OCI-LY7 (cell line): Measurements from ENCODE around the gene CETP. TPM values are rescaled to one million over a fixed set of nuclear protein-coding genes. Genes with fewer than 3 reads are reported as not detected.

ENCODE experiments used
- BruUV-seq: library from RNA; stranded (reverse); fragments of 400-500 nt; replicated peaks from 2 replicates; lab custom pipeline; 2021; lab: Mats Ljungman, UMichigan
- CTCF ChIA-PET: fragments of 300-600 bp; sonication (Branson Sonifier 250); formaldehyde crosslinking; loops from one replicate; lab custom pipeline; 2022; ENCODE audit warnings: antibody characterized with exemption; ENCODE audit not compliant: unreplicated experiment; lab: Charles Lee
- POLR2A ChIA-PET: fragments of 300-600 bp; sonication (Branson Sonifier 250); formaldehyde crosslinking; loops from one replicate; lab custom pipeline; 2022; ENCODE audit warnings: antibody characterized with exemption; lab: Charles Lee
- DNase-seq: peaks from one replicate; pipeline ENCODE4 v3.0.0-alpha.2; 2015; ENCODE audit warnings: low spot score
- H2AFZ ChIP-seq: fragments of 200-600 bp; sonication (generic), shearing (Covaris generic); 2 replicates; pipeline ENCODE4 v1.6.1; 2014; ENCODE audit warnings: mild to moderate bottlenecking, antibody characterized with exemption, low read length, moderate library complexity
- H3K27ac ChIP-seq: fragments of 200-600 bp; sonication (generic); 2 replicates; pipeline ENCODE4 v1.5.1; 2014; ENCODE audit warnings: mixed run types, low read depth, mild to moderate bottlenecking, moderate library complexity, low read length, inconsistent platforms; ENCODE audit not compliant: poor library complexity, severe bottlenecking
- H3K36me3 ChIP-seq: fragments of 200-600 bp; sonication (generic); 2 replicates; pipeline ENCODE4 v1.6.1; 2014; ENCODE audit warnings: mild to moderate bottlenecking, antibody characterized with exemption, low read length, moderate library complexity, mixed read lengths; ENCODE audit not compliant: insufficient read depth
- H3K4me1 ChIP-seq: fragments of 200-600 bp; sonication (generic); 2 replicates; pipeline ENCODE4 v1.5.1; 2014; ENCODE audit warnings: mild to moderate bottlenecking, low read length; ENCODE audit not compliant: insufficient read depth, poor library complexity, severe bottlenecking
- H3K4me2 ChIP-seq: fragments of 200-600 bp; sonication (generic); 2 replicates; pipeline ENCODE4 v1.6.1; 2014; ENCODE audit warnings: mild to moderate bottlenecking, low read length
- H3K4me3 ChIP-seq: fragments of 200-600 bp; sonication (generic); 2 replicates; pipeline ENCODE4 v1.5.1; 2014; ENCODE audit warnings: mild to moderate bottlenecking, low read depth, low read length; ENCODE audit not compliant: poor library complexity, severe bottlenecking
- H3K79me2 ChIP-seq: fragments of 200-600 bp; sonication (generic); 2 replicates; pipeline ENCODE4 v1.6.1; 2016; ENCODE audit warnings: low read depth, mild to moderate bottlenecking, low read length, moderate library complexity, mixed read lengths; ENCODE audit not compliant: insufficient read depth
- H3K9me2 ChIP-seq: fragments of 200-600 bp; sonication (generic); 2 replicates; pipeline ENCODE4 v1.6.1; 2016; ENCODE audit warnings: mild to moderate bottlenecking, low read length, mixed read lengths; ENCODE audit not compliant: insufficient read depth
- H3K9me3 ChIP-seq: fragments of 200-600 bp; sonication (generic); 2 replicates; pipeline ENCODE4 v1.6.1; 2014; ENCODE audit warnings: mild to moderate bottlenecking, mixed run types, low read length, mixed read lengths
- H4K20me1 ChIP-seq: fragments of 200-600 bp; sonication (generic); 2 replicates; pipeline ENCODE4 v1.6.1; 2014; ENCODE audit warnings: mild to moderate bottlenecking, antibody characterized with exemption, low read length, moderate library complexity, mixed read lengths; ENCODE audit not compliant: insufficient read depth
- EZH2phosphoT487 ChIP-seq: fragments of 200-600 bp; sonication (generic); IDR thresholded peaks from 2 replicates; pipeline ENCODE4 v1.6.1; 2018; ENCODE audit warnings: low read depth, borderline replicate concordance, mild to moderate bottlenecking, mixed run types, antibody characterized with exemption, low read length, moderate library complexity, mixed read lengths
- intact Hi-C: fragments of 100-400 bp; cut with micrococcal nuclease; formaldehyde crosslinking; loops from one replicate; pipeline ENCODE4 v1.10.0; 2022; ENCODE audit not compliant: unreplicated experiment
- total RNA-seq, 2 experiments: library from RNA; depleted of rRNA in 1 of 2; stranded (reverse); fragments of >200 nt in 1 of 2; shearing (Covaris generic) in 1 of 2; gene quantifications; 2 replicates each; pipeline ENCODE4 v1.2.3, GENCODE V29; 2014 to 2022
- TF ChIP-seq, protein P1 (sequence below): fragments of 200-600 bp; sonication (generic); conservative IDR thresholded peaks from 2 replicates; pipeline ENCODE4 v1.5.1; 2014; ENCODE audit warnings: mild to moderate bottlenecking, antibody characterized with exemption, low read length, moderate library complexity, mixed read lengths

CETP gene
- total RNA-seq, 2 experiments from 2014 or later: 0.54 to 0.65 TPM

GRCh38 chr16:56929639-56930038 is 32.1 kb upstream of the CETP start:
- Histone ChIP-seq H4K20me1 (peaks cover 16% of the 10 kb centered on the region), H3K36me3 (peaks cover 26% of the 10 kb centered on the region), H3K4me2 (peak overlapping the region; percentile 82), H3K9me3 (no peaks in the 10 kb centered on the region), H3K9me2 (no peaks in the 10 kb centered on the region), H3K79me2 (peaks cover 27% of the 10 kb centered on the region), H3K4me1 (peaks cover 49% of the 10 kb centered on the region), H2AFZ (peak overlapping the region; percentile 58; the same call in 1 of the 2 replicates), H3K4me3 (no peak overlapping the region), H3K27ac (peak overlapping the region; percentile 94)
- POLR2A ChIA-PET: interaction anchor here (0.7 to 9.8 kb wide), 7 partner anchors 14 to 62 kb away, joined by 3 to 256 read pairs (median 9); no protein-coding TSS in a partner anchor
- DNase-seq: peak; percentile 65
- no TSS peak for BruUV-seq
- TF ChIP-seq EZH2phosphoT487: no peak
- TF ChIP-seq, protein P1, sequence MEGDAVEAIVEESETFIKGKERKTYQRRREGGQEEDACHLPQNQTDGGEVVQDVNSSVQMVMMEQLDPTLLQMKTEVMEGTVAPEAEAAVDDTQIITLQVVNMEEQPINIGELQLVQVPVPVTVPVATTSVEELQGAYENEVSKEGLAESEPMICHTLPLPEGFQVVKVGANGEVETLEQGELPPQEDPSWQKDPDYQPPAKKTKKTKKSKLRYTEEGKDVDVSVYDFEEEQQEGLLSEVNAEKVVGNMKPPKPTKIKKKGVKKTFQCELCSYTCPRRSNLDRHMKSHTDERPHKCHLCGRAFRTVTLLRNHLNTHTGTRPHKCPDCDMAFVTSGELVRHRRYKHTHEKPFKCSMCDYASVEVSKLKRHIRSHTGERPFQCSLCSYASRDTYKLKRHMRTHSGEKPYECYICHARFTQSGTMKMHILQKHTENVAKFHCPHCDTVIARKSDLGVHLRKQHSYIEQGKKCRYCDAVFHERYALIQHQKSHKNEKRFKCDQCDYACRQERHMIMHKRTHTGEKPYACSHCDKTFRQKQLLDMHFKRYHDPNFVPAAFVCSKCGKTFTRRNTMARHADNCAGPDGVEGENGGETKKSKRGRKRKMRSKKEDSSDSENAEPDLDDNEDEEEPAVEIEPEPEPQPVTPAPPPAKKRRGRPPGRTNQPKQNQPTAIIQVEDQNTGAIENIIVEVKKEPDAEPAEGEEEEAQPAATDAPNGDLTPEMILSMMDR: no peak
- CTCF ChIA-PET: interaction anchor here (0.5 to 2.9 kb wide), 5 partner anchors 10 to 69 kb away, joined by 3 to 14 read pairs (median 4); no protein-coding TSS in a partner anchor
- intact Hi-C loops: no loop called here

DNA sequence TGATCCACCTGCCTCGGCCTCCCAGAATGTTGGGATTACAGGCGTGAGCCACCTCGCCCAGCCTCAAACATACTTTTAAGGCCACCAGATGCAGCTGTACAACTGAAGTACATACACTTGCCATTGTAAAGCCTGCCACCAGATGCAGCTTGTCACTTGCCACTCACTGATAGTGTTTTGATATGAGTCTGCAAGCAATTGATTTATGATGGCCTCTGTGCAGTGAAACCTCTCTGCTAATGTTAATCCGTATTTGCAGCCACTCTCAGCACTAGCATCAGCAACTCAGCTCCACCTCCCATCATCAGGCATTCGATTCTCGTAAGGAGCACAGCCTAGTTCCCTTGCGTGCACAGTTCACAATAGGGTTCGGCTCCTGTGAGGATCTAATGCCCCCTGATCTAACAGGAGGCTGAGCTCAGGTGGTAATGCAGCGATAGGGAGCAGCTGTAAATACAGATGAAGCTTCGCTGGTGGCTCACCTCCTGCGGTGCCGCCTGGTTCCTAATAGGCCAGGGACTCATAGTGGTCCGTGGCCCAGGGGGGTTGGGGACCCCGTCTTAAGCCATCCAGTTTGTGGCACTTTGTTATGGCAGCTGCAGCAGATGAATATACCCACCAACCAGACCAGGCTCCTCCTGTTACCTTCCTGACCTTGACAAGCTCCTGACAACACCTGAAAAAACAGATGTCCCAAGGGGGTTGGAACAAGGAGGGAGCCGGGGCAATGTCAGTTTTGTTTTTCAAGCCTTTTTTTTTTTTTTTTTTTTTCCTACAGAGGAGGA is 31.1 kb upstream of the CETP start:
- no peaks in the 10 kb centered on the region for H3K9me3 ChIP-seq
- BruUV-seq: no TSS peak
- intact Hi-C loops: loop anchor here (1.0 kb wide), 3 partner anchors 13 to 111 kb away; no protein-coding TSS in a partner anchor
- peak; percentile 69 for DNase-seq
- H3K79me2 ChIP-seq: peaks cover 38% of the 10 kb centered on the region
- no peaks in the 10 kb centered on the region for H3K9me2 ChIP-seq
- H3K4me2 ChIP-seq: peak overlapping the region; percentile 82
- CTCF ChIA-PET: interaction anchor here (0.6 to 2.9 kb wide), 7 partner anchors 11 to 63 kb away, joined by 3 to 14 read pairs (median 6); no protein-coding TSS in a partner anchor
- H3K27ac ChIP-seq: peak overlapping the region; percentile 94
- peaks cover 58% of the 10 kb centered on the region for H3K4me1 ChIP-seq
- no peak for TF ChIP-seq EZH2phosphoT487
- TF ChIP-seq, protein P1: no peak
- H3K4me3 ChIP-seq: peak overlapping the region; percentile 95
- POLR2A ChIA-PET: interaction anchor here (0.7 to 9.8 kb wide), 13 partner anchors 13 to 1793 kb away, joined by 3 to 256 read pairs (median 6); no protein-coding TSS in a partner anchor
- peaks cover 25% of the 10 kb centered on the region for H4K20me1 ChIP-seq
- peaks cover 36% of the 10 kb centered on the region for H3K36me3 ChIP-seq
- peak overlapping the region; percentile 58; the same call in 1 of the 2 replicates for H2AFZ ChIP-seq
